ENCODE measurements around the gene DCC. TPM values are rescaled to one million over a fixed set of nuclear protein-coding genes. Genes with fewer than 3 reads are reported as not detected.

Gene DCC
- total RNA-seq, 2 experiments from 2014 or later = not detected

GRCh38 chr18:52437161-52437560 lies 97.2 kb downstream of the DCC start:
- Mint-ChIP-seq H3K9me3 (ENCODE audit: insufficient read depth) (no peaks in the 10 kb centered on the region), H3K27ac (no peak overlapping the region), H3K27me3 (ENCODE audit: low read depth) (no peaks in the 10 kb centered on the region), H3K36me3 (ENCODE audit: low read depth) (no peaks in the 10 kb centered on the region), H3K4me3 (no peak overlapping the region), H3K4me1 (ENCODE audit: low read depth) (no peaks in the 10 kb centered on the region)
- DNase-seq (no peak), ATAC-seq (no peak)
- CTCF ChIA-PET = interaction anchor here (0.6 kb wide), 1 partner anchor 134 kb away, joined by 3 read pairs; no protein-coding TSS in a partner anchor
- POLR2A ChIA-PET = no interaction called here

DNA sequence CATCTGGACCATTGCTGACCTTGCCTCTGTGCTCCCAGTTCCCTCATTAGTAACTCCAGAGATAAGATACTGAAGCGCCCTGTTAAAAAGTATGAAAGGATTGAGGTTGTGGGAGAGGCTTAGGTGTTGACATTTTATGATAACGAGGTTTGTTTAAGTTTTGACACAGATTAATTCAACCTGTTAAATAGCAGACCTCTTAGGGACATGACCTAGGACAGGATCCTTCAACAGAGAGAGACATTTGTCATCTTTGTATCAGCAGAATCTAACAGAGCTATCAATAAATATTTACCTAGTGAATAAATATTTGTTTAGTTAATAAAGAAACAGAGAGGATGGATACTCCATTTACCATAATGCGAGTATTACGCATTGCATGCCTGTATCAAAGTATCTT lies 99.5 kb downstream of the DCC start:
- CTCF ChIA-PET = no interaction called here
- POLR2A ChIA-PET = no interaction called here

GRCh38 chr18:52441794-52442193 lies 101.8 kb downstream of the DCC start:
- H3K4me3 Mint-ChIP-seq = no peak overlapping the region
- H3K4me1 Mint-ChIP-seq (ENCODE audit: low read depth) = no peaks in the 10 kb centered on the region
- CTCF ChIA-PET = no interaction called here
- no peaks in the 10 kb centered on the region for H3K27me3 Mint-ChIP-seq (ENCODE audit: low read depth)
- H3K27ac Mint-ChIP-seq = no peak overlapping the region
- ATAC-seq (no peak), DNase-seq (no peak)
- POLR2A ChIA-PET = no interaction called here
- H3K36me3 Mint-ChIP-seq (ENCODE audit: low read depth) = no peaks in the 10 kb centered on the region
- H3K9me3 Mint-ChIP-seq (ENCODE audit: insufficient read depth) = no peaks in the 10 kb centered on the region

More for the DNA sequence above, 99.5 kb downstream of the DCC start:
- H3K9me3 Mint-ChIP-seq (ENCODE audit: insufficient read depth) = no peaks in the 10 kb centered on the region
- no peak overlapping the region for H3K4me3 Mint-ChIP-seq
- no peaks in the 10 kb centered on the region for H3K36me3 Mint-ChIP-seq (ENCODE audit: low read depth)
- ATAC-seq (no peak), DNase-seq (no peak)
- no peak overlapping the region for H3K27ac Mint-ChIP-seq
- H3K27me3 Mint-ChIP-seq (ENCODE audit: low read depth) = no peaks in the 10 kb centered on the region
- no peaks in the 10 kb centered on the region for H3K4me1 Mint-ChIP-seq (ENCODE audit: low read depth)

DNA sequence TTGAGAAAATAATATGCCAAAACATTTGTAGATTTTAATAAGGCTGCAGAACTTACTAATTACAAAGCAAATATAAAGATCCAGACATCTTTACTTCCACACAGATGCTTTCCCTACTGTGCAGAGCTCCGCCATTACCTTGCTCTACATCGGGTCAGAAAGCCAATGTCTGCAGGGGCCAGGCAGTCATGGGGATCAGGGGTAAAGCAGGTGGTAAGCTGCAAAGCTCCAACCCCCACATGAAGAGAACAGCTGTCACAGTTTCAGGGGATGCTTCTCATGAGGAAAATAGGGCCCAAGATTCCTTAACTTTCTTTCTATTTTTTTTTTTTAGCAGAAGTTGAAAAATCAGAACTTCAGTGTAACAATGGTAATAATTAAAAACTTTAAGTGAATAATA lies 102.7 kb downstream of the DCC start:
- Mint-ChIP-seq H3K36me3 (ENCODE audit: low read depth) (no peaks in the 10 kb centered on the region), H3K27me3 (ENCODE audit: low read depth) (no peaks in the 10 kb centered on the region), H3K4me1 (ENCODE audit: low read depth) (no peaks in the 10 kb centered on the region), H3K27ac (no peak overlapping the region), H3K4me3 (no peak overlapping the region), H3K9me3 (ENCODE audit: insufficient read depth) (no peaks in the 10 kb centered on the region)
- DNase-seq (no peak), ATAC-seq (no peak)
- CTCF ChIA-PET = no interaction called here
- POLR2A ChIA-PET = no interaction called here

- DNase-seq (no peak), ATAC-seq (no peak)
- ChIA-PET CTCF (no interaction called here), POLR2A (no interaction called here)
- Mint-ChIP-seq H3K4me3 (no peak overlapping the region), H3K4me1 (ENCODE audit: low read depth) (no peaks in the 10 kb centered on the region), H3K9me3 (ENCODE audit: insufficient read depth) (no peaks in the 10 kb centered on the region), H3K27ac (no peak overlapping the region), H3K36me3 (ENCODE audit: low read depth) (no peaks in the 10 kb centered on the region), H3K27me3 (ENCODE audit: low read depth) (no peaks in the 10 kb centered on the region)
Measured at GRCh38 chr18:52451256-52451655, 111.3 kb downstream of the DCC start.

DNA sequence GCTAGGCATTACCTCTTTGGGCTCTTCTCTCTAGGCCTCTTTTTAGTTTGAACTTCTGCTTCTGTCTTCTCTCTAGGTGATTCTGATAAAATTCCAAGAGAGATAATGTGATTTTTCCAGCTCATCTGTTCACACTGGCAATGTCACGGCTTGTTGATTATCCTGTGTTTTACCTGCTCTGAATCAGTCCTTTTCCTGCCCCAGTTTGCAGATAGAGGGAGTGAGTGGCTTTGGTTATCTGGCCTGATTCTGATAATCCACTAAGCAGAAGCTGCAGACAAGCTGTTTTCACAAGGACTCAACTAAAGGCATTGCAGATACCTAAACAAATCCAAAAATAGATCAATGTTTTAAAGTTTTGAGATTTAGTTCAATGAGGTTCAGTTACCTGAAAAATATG lies 111.9 kb downstream of the DCC start:
- H3K27ac Mint-ChIP-seq = no peak overlapping the region
- no peaks in the 10 kb centered on the region for H3K27me3 Mint-ChIP-seq (ENCODE audit: low read depth)
- CTCF ChIA-PET = no interaction called here
- H3K36me3 Mint-ChIP-seq (ENCODE audit: low read depth) = no peaks in the 10 kb centered on the region
- DNase-seq (no peak), ATAC-seq (no peak)
- no peaks in the 10 kb centered on the region for H3K9me3 Mint-ChIP-seq (ENCODE audit: insufficient read depth)
- no peak overlapping the region for H3K4me3 Mint-ChIP-seq
- POLR2A ChIA-PET = no interaction called here
- no peaks in the 10 kb centered on the region for H3K4me1 Mint-ChIP-seq (ENCODE audit: low read depth)

DNA sequence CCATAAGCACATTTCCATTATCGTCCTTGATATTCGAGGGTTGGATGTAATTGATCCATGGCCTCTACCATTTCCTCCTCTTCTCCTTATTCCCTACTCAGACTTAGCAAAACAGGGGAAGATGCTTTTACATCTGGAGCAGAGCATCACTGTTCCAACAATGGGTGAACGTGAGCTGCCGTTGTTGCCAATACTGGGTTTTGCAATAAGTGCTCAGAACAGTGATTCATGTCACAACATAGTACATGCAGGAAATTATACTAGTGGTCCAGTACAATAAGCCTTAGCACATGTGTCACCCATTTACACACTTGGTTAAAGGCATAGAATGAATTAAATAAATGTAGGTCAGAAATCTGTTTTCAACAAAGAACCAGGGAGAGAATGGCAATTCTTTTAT lies 112.4 kb downstream of the DCC start:
- Mint-ChIP-seq H3K27me3 (ENCODE audit: low read depth) (no peaks in the 10 kb centered on the region), H3K27ac (no peak overlapping the region), H3K36me3 (ENCODE audit: low read depth) (no peaks in the 10 kb centered on the region), H3K4me1 (ENCODE audit: low read depth) (no peaks in the 10 kb centered on the region), H3K9me3 (ENCODE audit: insufficient read depth) (no peaks in the 10 kb centered on the region), H3K4me3 (no peak overlapping the region)
- ATAC-seq = no peak
- POLR2A ChIA-PET = no interaction called here
- no peak for DNase-seq
- CTCF ChIA-PET = no interaction called here

GRCh38 chr18:52459890-52460289 lies 119.9 kb downstream of the DCC start:
- ChIA-PET CTCF (no interaction called here), POLR2A (no interaction called here)
- Mint-ChIP-seq H3K9me3 (ENCODE audit: insufficient read depth) (no peaks in the 10 kb centered on the region), H3K27me3 (ENCODE audit: low read depth) (no peaks in the 10 kb centered on the region), H3K27ac (no peak overlapping the region), H3K4me3 (no peak overlapping the region), H3K4me1 (ENCODE audit: low read depth) (no peaks in the 10 kb centered on the region), H3K36me3 (ENCODE audit: low read depth) (no peaks in the 10 kb centered on the region)
- no peak for DNase-seq
- no peak for ATAC-seq

DNA sequence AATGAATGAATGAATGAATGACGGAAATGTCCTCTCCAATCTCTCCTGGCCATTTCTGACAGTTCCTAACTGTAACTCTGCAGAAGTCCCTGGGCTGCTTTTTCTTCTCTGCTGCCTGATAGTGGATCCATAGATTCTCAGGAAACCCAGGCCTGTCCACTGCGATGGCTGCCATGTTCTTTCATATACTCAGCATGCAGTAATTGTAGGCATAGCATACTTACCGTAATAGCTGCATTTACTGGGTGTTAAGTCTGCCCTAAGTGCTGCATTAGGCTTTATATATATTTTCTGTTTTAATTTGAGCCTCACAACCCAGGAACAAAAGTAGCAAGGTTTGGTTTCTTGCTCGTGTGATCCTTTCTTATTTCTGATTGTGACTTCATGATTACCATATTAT lies 122.9 kb downstream of the DCC start:
- no peaks in the 10 kb centered on the region for H3K36me3 Mint-ChIP-seq (ENCODE audit: low read depth)
- no peaks in the 10 kb centered on the region for H3K4me1 Mint-ChIP-seq (ENCODE audit: low read depth)
- ATAC-seq = no peak
- peaks cover 3% of the 10 kb centered on the region for H3K9me3 Mint-ChIP-seq (ENCODE audit: insufficient read depth)
- POLR2A ChIA-PET = no interaction called here
- CTCF ChIA-PET = no interaction called here
- no peak for DNase-seq
- H3K4me3 Mint-ChIP-seq = no peak overlapping the region
- no peaks in the 10 kb centered on the region for H3K27me3 Mint-ChIP-seq (ENCODE audit: low read depth)
- H3K27ac Mint-ChIP-seq = no peak overlapping the region

DNA sequence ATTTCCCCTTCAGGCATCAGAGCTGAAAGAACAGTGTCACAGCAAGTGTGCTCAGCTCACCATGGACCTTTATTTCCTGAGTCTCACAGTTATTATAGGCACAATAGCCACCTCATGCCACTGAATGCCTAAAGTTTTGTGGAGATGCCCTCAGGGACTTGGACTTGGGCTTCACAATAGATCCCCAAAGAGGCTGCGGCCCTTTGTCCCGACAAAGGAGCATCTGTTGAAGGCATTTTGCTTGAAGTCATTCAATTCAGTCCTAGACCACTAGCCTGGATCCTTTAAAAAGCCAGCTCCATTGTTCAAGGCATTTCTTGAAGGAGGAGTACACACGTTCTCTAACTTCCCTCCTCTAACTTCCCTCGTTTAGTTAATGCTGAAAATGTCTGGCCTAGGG lies 125.4 kb downstream of the DCC start:
- ChIA-PET CTCF (no interaction called here), POLR2A (no interaction called here)
- Mint-ChIP-seq H3K9me3 (ENCODE audit: insufficient read depth) (peaks cover 3% of the 10 kb centered on the region), H3K36me3 (ENCODE audit: low read depth) (no peaks in the 10 kb centered on the region), H3K27ac (no peak overlapping the region), H3K4me1 (ENCODE audit: low read depth) (no peaks in the 10 kb centered on the region), H3K27me3 (ENCODE audit: low read depth) (no peaks in the 10 kb centered on the region), H3K4me3 (no peak overlapping the region)
- DNase-seq (no peak), ATAC-seq (no peak)

DNA sequence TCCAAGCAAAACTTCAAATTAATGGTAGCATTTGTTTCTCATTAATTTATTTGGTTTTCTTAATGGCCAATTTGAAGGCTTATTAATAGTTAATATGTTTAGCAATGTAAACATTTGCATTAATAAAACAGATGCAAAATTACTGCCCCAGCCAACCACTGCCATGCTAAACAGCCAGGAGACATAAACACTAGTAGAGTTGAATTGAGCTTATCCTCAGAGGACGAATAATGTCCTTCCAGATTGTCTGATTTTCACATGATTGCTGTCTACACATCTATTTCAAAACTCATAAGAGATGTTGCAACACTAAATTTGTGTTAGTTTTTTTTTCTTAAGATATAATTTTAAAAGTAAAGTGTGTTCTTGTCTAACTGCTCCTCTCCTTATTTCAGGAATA lies 128.5 kb downstream of the DCC start:
- no peak for ATAC-seq
- ChIA-PET POLR2A (no interaction called here), CTCF (no interaction called here)
- Mint-ChIP-seq H3K27ac (no peak overlapping the region), H3K36me3 (ENCODE audit: low read depth) (no peaks in the 10 kb centered on the region), H3K27me3 (ENCODE audit: low read depth) (no peaks in the 10 kb centered on the region), H3K4me3 (no peak overlapping the region), H3K4me1 (ENCODE audit: low read depth) (no peaks in the 10 kb centered on the region), H3K9me3 (ENCODE audit: insufficient read depth) (peaks cover 3% of the 10 kb centered on the region)
- DNase-seq = no peak

DNA sequence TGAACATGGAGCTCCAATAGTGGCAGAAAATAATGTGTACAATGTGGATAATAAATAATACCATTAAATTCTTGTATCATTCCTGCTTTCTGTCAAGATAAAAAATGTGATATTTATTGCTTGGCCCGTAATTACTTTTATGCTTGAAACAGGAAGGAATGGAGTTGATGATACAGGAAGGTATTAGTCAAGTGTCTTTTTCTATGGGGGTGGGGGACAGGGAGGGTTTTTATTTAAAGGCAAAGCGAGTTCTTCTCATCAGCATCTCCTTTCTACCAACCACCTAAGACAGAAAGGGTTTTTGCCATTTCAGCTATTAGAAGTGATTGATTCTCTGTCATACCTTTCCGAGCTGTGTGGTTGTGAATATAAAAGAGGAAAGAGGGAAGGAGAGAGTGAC lies 135.3 kb downstream of the DCC start:
- ATAC-seq = no peak
- no peak for DNase-seq
- POLR2A ChIA-PET = no interaction called here
- Mint-ChIP-seq H3K4me3 (no peak overlapping the region), H3K9me3 (ENCODE audit: insufficient read depth) (no peaks in the 10 kb centered on the region), H3K27me3 (ENCODE audit: low read depth) (no peaks in the 10 kb centered on the region), H3K4me1 (ENCODE audit: low read depth) (no peaks in the 10 kb centered on the region), H3K27ac (no peak overlapping the region), H3K36me3 (ENCODE audit: low read depth) (no peaks in the 10 kb centered on the region)
- CTCF ChIA-PET = no interaction called here

DNA sequence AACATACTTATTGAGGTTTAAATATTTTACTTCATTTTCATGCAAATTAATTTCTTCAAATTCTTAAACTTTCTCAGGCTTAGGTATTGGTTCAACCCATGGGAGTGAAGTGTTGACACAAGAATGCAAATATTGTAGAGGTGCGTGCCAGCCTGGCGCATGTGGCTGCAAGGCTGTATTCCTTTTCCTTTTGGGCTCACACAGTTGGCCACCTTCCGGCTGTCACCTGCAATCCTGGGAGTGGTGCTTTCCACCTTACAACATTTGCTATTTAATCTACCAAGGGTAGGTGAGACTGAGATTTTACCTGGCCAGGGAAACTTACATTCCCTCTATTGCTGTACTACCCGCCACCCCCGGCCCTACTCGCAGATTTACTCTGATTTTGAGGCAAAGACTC lies 141.1 kb downstream of the DCC start:
- no peak overlapping the region for H3K4me3 Mint-ChIP-seq
- CTCF ChIA-PET = no interaction called here
- H3K27ac Mint-ChIP-seq = no peak overlapping the region
- POLR2A ChIA-PET = no interaction called here
- no peaks in the 10 kb centered on the region for H3K36me3 Mint-ChIP-seq (ENCODE audit: low read depth)
- no peaks in the 10 kb centered on the region for H3K27me3 Mint-ChIP-seq (ENCODE audit: low read depth)
- DNase-seq (no peak), ATAC-seq (no peak)
- peaks cover 4% of the 10 kb centered on the region for H3K9me3 Mint-ChIP-seq (ENCODE audit: insufficient read depth)
- H3K4me1 Mint-ChIP-seq (ENCODE audit: low read depth) = no peaks in the 10 kb centered on the region

- ATAC-seq (no peak), DNase-seq (no peak)
- H3K27ac Mint-ChIP-seq = no peak overlapping the region
- no peaks in the 10 kb centered on the region for H3K4me1 Mint-ChIP-seq (ENCODE audit: low read depth)
- peaks cover 4% of the 10 kb centered on the region for H3K9me3 Mint-ChIP-seq (ENCODE audit: insufficient read depth)
- no peak overlapping the region for H3K4me3 Mint-ChIP-seq
- no peaks in the 10 kb centered on the region for H3K27me3 Mint-ChIP-seq (ENCODE audit: low read depth)
- CTCF ChIA-PET = no interaction called here
- POLR2A ChIA-PET = no interaction called here
- H3K36me3 Mint-ChIP-seq (ENCODE audit: low read depth) = no peaks in the 10 kb centered on the region
Measured at GRCh38 chr18:52484977-52485376, 145.0 kb downstream of the DCC start.

Data from activated CD8-positive, alpha-beta T cell treated with anti-CD3 and anti-CD28 coated beads, Interleukin-2, amount 10 ng/mL, durations not matched to agents 7 days and 5 days (primary cell).